ENCODE results near the gene DDX1. TPM values are rescaled to one million over a fixed set of nuclear protein-coding genes. Genes with fewer than 3 reads are reported as not detected.

Gene DDX1
- total RNA-seq, 1 donor from 2014 or later, result 103 TPM

DNA sequence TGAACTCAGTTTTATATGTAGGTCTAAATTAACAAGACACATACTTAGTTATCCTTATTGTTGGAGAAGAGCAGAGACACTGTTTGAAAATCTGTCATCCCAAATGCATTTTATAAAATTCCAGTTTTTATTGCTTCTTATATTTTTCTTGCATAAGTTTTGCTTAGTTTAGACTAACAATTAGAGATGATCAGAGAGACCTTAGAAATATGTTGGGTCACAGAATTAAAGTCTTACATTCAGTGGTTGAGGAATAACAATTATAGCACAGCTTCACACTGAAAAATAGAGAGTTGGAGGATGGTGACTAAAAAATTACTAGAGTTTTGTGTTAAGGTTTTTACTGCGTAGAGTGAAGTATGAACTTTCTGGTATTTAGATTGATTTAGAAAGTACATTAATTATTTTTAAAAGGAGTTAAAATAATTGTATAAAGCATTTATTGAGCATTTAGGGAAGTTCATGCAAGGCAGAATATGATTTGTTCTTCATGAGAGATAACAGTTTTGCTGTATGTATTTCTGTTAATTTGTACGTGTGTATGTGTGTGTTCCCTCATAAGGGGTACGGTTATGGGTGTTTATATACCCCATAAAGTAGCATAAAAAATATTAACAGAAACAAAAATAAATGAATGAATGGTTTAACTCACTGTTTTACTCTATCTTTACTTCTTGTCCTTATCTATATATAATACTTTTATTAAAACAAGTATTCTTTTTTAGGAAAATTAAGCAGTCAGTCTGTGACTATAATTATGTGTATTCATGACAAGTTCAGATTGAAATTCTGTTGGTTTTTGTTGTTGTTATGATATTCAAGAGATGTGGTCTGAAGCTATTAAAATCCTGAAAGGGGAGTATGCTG, 31.2 kb downstream of the DDX1 start:
- H3K27me3 Mint-ChIP-seq (ENCODE audit: insufficient read depth, low read depth), result no peaks in the 10 kb centered on the region
- Histone ChIP-seq H3K79me2 (ENCODE audit: low read depth) (no peaks in the 10 kb centered on the region), H3K4me3 (no peak overlapping the region), H3K4me2 (no peak overlapping the region), H3K4me1 (no peaks in the 10 kb centered on the region), H3K27ac (no peak overlapping the region), H4K20me1 (ENCODE audit: low read depth) (no peaks in the 10 kb centered on the region), H3K9ac (no peak overlapping the region), H3K36me3 (peaks cover 54% of the 10 kb centered on the region), H3K27me3 (no peaks in the 10 kb centered on the region), H3F3A (ENCODE audit: low read depth) (no peaks in the 10 kb centered on the region), H2AFZ (replicated peaks) (no peak overlapping the region), H3K9me3 (ENCODE audit: low read depth) (no peaks in the 10 kb centered on the region)
- no peak for TF ChIP-seq EZH2 (IDR thresholded peaks at IDR 0.05)
- TF ChIP-seq, protein P1, sequence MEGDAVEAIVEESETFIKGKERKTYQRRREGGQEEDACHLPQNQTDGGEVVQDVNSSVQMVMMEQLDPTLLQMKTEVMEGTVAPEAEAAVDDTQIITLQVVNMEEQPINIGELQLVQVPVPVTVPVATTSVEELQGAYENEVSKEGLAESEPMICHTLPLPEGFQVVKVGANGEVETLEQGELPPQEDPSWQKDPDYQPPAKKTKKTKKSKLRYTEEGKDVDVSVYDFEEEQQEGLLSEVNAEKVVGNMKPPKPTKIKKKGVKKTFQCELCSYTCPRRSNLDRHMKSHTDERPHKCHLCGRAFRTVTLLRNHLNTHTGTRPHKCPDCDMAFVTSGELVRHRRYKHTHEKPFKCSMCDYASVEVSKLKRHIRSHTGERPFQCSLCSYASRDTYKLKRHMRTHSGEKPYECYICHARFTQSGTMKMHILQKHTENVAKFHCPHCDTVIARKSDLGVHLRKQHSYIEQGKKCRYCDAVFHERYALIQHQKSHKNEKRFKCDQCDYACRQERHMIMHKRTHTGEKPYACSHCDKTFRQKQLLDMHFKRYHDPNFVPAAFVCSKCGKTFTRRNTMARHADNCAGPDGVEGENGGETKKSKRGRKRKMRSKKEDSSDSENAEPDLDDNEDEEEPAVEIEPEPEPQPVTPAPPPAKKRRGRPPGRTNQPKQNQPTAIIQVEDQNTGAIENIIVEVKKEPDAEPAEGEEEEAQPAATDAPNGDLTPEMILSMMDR (IDR thresholded peaks at IDR 0.05), result no peak
- TF ChIP-seq EZH2phosphoT487 (IDR thresholded peaks at IDR 0.05), result no peak
- no peak overlapping the region for H3K4me3 Mint-ChIP-seq
- H3K36me3 Mint-ChIP-seq, result peaks cover 39% of the 10 kb centered on the region
- no peaks in the 10 kb centered on the region for H3K4me1 Mint-ChIP-seq
- H3K27ac Mint-ChIP-seq, result no peak overlapping the region
- DNase-seq (ENCODE audit: low spot score), result no peak
- no peaks in the 10 kb centered on the region for H3K9me3 Mint-ChIP-seq

DNA sequence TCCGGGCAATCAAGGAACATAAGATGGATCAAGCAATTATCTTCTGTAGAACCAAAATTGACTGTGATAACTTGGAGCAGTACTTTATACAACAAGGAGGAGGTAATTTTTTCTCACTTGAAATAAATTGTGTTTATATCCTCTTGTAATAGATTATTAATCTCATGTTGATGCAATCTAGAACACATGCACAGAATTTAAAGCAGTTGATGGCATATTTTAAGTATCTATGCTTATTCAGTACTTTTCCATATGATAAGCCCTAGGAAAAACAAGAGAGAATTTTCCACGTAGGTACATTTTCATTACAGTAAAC, 31.8 kb downstream of the DDX1 start:
- Mint-ChIP-seq H3K36me3 (peaks cover 41% of the 10 kb centered on the region), H3K4me1 (no peaks in the 10 kb centered on the region), H3K27me3 (ENCODE audit: insufficient read depth, low read depth) (no peaks in the 10 kb centered on the region), H3K9me3 (no peaks in the 10 kb centered on the region), H3K27ac (no peak overlapping the region), H3K4me3 (no peak overlapping the region)
- no peaks in the 10 kb centered on the region for H3K79me2 ChIP-seq (ENCODE audit: low read depth)
- H3K36me3 ChIP-seq, result peaks cover 54% of the 10 kb centered on the region
- TF ChIP-seq EZH2phosphoT487 (IDR thresholded peaks at IDR 0.05) (no peak), EZH2 (IDR thresholded peaks at IDR 0.05) (no peak)
- TF ChIP-seq, protein P1 (IDR thresholded peaks at IDR 0.05), result no peak
- H3K9me3 ChIP-seq (ENCODE audit: low read depth), result no peaks in the 10 kb centered on the region
- no peaks in the 10 kb centered on the region for H3K4me1 ChIP-seq
- no peaks in the 10 kb centered on the region for H4K20me1 ChIP-seq (ENCODE audit: low read depth)
- H3K4me2 ChIP-seq, result no peak overlapping the region
- no peak overlapping the region for H2AFZ ChIP-seq (replicated peaks)
- H3K4me3 ChIP-seq, result no peak overlapping the region
- no peaks in the 10 kb centered on the region for H3K27me3 ChIP-seq
- no peak overlapping the region for H3K9ac ChIP-seq
- no peak for DNase-seq (ENCODE audit: low spot score)
- no peaks in the 10 kb centered on the region for H3F3A ChIP-seq (ENCODE audit: low read depth)
- H3K27ac ChIP-seq, result no peak overlapping the region

DNA sequence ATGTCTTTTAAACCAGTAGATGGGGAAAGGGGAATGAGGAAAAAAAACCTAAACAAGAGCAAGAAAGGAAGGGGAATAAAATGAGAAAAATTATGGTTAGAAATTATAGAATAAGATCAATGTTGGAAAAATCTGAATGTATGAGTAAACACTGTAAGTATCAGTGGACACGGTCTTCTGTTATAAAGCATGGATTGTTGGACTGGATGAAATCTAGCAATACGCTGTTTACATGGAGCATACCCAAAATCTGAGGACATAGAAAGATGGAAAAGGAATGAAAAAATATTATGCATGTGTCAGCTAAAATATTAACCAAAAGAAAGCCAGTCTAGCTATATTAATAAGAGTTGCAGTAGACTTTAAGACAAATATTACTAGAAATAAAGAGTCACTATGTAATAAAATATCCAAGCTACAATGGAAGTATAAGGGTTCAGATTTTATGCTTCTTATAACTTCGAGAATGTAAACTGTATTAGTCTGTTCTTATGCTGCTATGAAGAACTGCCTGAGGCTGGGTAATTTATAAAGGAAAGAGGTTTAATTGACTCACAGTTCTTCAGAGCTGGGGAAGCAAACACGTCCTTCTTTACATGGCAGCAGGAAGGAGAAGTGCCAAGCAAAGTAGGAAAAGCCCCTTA, 32.4 kb downstream of the DDX1 start:
- DNase-seq (ENCODE audit: low spot score), result no peak
- Histone ChIP-seq H3K9me3 (ENCODE audit: low read depth) (no peaks in the 10 kb centered on the region), H3K79me2 (ENCODE audit: low read depth) (no peaks in the 10 kb centered on the region), H3K27me3 (no peaks in the 10 kb centered on the region), H2AFZ (replicated peaks) (no peak overlapping the region), H3F3A (ENCODE audit: low read depth) (no peaks in the 10 kb centered on the region), H3K4me2 (no peak overlapping the region), H3K9ac (no peak overlapping the region), H3K27ac (no peak overlapping the region), H3K4me3 (no peak overlapping the region), H3K4me1 (no peaks in the 10 kb centered on the region), H4K20me1 (ENCODE audit: low read depth) (no peaks in the 10 kb centered on the region), H3K36me3 (peaks cover 59% of the 10 kb centered on the region)
- Mint-ChIP-seq H3K4me3 (no peak overlapping the region), H3K4me1 (no peaks in the 10 kb centered on the region), H3K9me3 (no peaks in the 10 kb centered on the region), H3K27me3 (ENCODE audit: insufficient read depth, low read depth) (no peaks in the 10 kb centered on the region), H3K27ac (no peak overlapping the region), H3K36me3 (peaks cover 44% of the 10 kb centered on the region)
- TF ChIP-seq EZH2 (IDR thresholded peaks at IDR 0.05) (no peak), EZH2phosphoT487 (IDR thresholded peaks at IDR 0.05) (no peak)
- TF ChIP-seq, protein P1 (IDR thresholded peaks at IDR 0.05), result no peak

Data from neural progenitor cell (in vitro differentiated cells).